ENCODE measurements around the gene DMD. TPM values are rescaled to one million over a fixed set of nuclear protein-coding genes. Genes with fewer than 3 reads are reported as not detected.

DMD gene
- total and polyA plus RNA-seq, 3 experiments from 2014 or later, result 0.03 to 0.48 (median 0.40) TPM

- no peaks in the 10 kb centered on the region for H3K9me3 ChIP-seq (ENCODE audit: low read length)
- Mint-ChIP-seq H3K27ac (no peak overlapping the region), H3K4me1 (no peaks in the 10 kb centered on the region), H3K27me3 (peaks cover 0 to 7% of the 10 kb centered on the region in 2 donors), H3K36me3 (no peaks in the 10 kb centered on the region), H3K9me3 (peaks cover 0 to 5% (median 0%) of the 10 kb centered on the region in 5 donors), H3K4me3 (no peak overlapping the region)
- DNase-seq, result no peak
- no peak overlapping the region for H3K27ac ChIP-seq (ENCODE audit: low read depth, low read length)
- no peaks in the 10 kb centered on the region for H3K27me3 ChIP-seq (ENCODE audit: insufficient read depth, low read length, poor library complexity, severe bottlenecking)
- POLR2A ChIA-PET, result no interaction called here
- no peaks in the 10 kb centered on the region for H3K4me1 ChIP-seq (ENCODE audit: insufficient read depth, low read length)
- CTCF ChIA-PET, result no interaction called here
- no peak overlapping the region for H3K4me3 ChIP-seq (ENCODE audit: low read length)
- no peaks in the 10 kb centered on the region for H3K36me3 ChIP-seq (ENCODE audit: insufficient read depth, low read length)
These were observed 1938.9 kb downstream of the DMD start for GRCh38 chrX:31272472-31272775.

GRCh38 chrX:31271615-31272471, 1939.5 kb downstream of the DMD start:
- CTCF ChIA-PET, result no interaction called here

GRCh38 chrX:31269914-31270313, 1941.4 kb downstream of the DMD start:
- Mint-ChIP-seq H3K36me3 (no peaks in the 10 kb centered on the region), H3K4me3 (no peak overlapping the region), H3K27me3 (peaks cover 13 to 16% of the 10 kb centered on the region in 2 donors), H3K9me3 (peaks cover 0 to 7% (median 0%) of the 10 kb centered on the region in 5 donors), H3K4me1 (peaks cover 0 to 4% (median 0%) of the 10 kb centered on the region in 3 donors), H3K27ac (no peak overlapping the region)
- DNase-seq, result no peak
- H3K9me3 ChIP-seq (ENCODE audit: low read length), result no peaks in the 10 kb centered on the region
- ChIA-PET CTCF (no interaction called here), POLR2A (no interaction called here)
- H3K36me3 ChIP-seq (ENCODE audit: insufficient read depth, low read length), result no peaks in the 10 kb centered on the region
- H3K27ac ChIP-seq (ENCODE audit: low read depth, low read length), result no peak overlapping the region
- no peaks in the 10 kb centered on the region for H3K4me1 ChIP-seq (ENCODE audit: insufficient read depth, low read length)
- no peaks in the 10 kb centered on the region for H3K27me3 ChIP-seq (ENCODE audit: insufficient read depth, low read length, poor library complexity, severe bottlenecking)
- H3K4me3 ChIP-seq (ENCODE audit: low read length), result no peak overlapping the region

More at GRCh38 chrX:31271615-31272471, 1939.5 kb downstream of the DMD start:
- Histone ChIP-seq H3K4me1 (ENCODE audit: insufficient read depth, low read length) (no peaks in the 10 kb centered on the region), H3K9me3 (ENCODE audit: low read length) (no peaks in the 10 kb centered on the region), H3K27ac (ENCODE audit: low read depth, low read length) (no peak overlapping the region), H3K36me3 (ENCODE audit: insufficient read depth, low read length) (no peaks in the 10 kb centered on the region), H3K27me3 (ENCODE audit: insufficient read depth, low read length, poor library complexity, severe bottlenecking) (no peaks in the 10 kb centered on the region), H3K4me3 (ENCODE audit: low read length) (no peak overlapping the region)
- Mint-ChIP-seq H3K36me3 (no peaks in the 10 kb centered on the region), H3K27ac (no peak overlapping the region), H3K9me3 (peaks cover 0 to 5% (median 0%) of the 10 kb centered on the region in 5 donors), H3K4me3 (no peak overlapping the region), H3K27me3 (peaks cover 0 to 7% of the 10 kb centered on the region in 2 donors), H3K4me1 (no peaks in the 10 kb centered on the region)
- DNase-seq, result no peak
- POLR2A ChIA-PET, result no interaction called here

GRCh38 chrX:31268359-31268758, 1943.0 kb downstream of the DMD start:
- H3K36me3 ChIP-seq (ENCODE audit: insufficient read depth, low read length), result no peaks in the 10 kb centered on the region

GRCh38 chrX:31266203-31267076, 1944.9 kb downstream of the DMD start:
- Histone ChIP-seq H3K4me1 (ENCODE audit: insufficient read depth, low read length) (no peaks in the 10 kb centered on the region), H3K4me3 (ENCODE audit: low read length) (no peak overlapping the region), H3K27me3 (ENCODE audit: insufficient read depth, low read length, poor library complexity, severe bottlenecking) (no peaks in the 10 kb centered on the region), H3K9me3 (ENCODE audit: low read length) (no peaks in the 10 kb centered on the region), H3K27ac (ENCODE audit: low read depth, low read length) (no peak overlapping the region), H3K36me3 (ENCODE audit: insufficient read depth, low read length) (no peaks in the 10 kb centered on the region)
- peaks cover 0 to 4% (median 0%) of the 10 kb centered on the region in 5 donors for H3K9me3 Mint-ChIP-seq
- POLR2A ChIA-PET, result no interaction called here
- no peak for DNase-seq
- peak overlapping the region in 4 of 7 donors; percentile 18 to 57 (median 42) for H3K4me3 Mint-ChIP-seq
- peaks cover 0 to 4% (median 0%) of the 10 kb centered on the region in 3 donors for H3K4me1 Mint-ChIP-seq
- CTCF ChIA-PET, result no interaction called here
- peaks cover 16 to 18% of the 10 kb centered on the region in 2 donors for H3K27me3 Mint-ChIP-seq
- H3K36me3 Mint-ChIP-seq, result no peaks in the 10 kb centered on the region
- H3K27ac Mint-ChIP-seq, result no peak overlapping the region

More at GRCh38 chrX:31268359-31268758, 1943.0 kb downstream of the DMD start:
- no peaks in the 10 kb centered on the region for H3K36me3 Mint-ChIP-seq
- ChIA-PET POLR2A (no interaction called here), CTCF (no interaction called here)
- no peak overlapping the region for H3K27ac Mint-ChIP-seq
- H3K9me3 Mint-ChIP-seq, result peaks cover 0 to 7% (median 0%) of the 10 kb centered on the region in 5 donors
- no peak for DNase-seq
- peaks cover 0 to 4% (median 0%) of the 10 kb centered on the region in 3 donors for H3K4me1 Mint-ChIP-seq
- peaks cover 16 to 18% of the 10 kb centered on the region in 2 donors for H3K27me3 Mint-ChIP-seq
- H3K4me3 Mint-ChIP-seq, result no peak overlapping the region
- Histone ChIP-seq H3K9me3 (ENCODE audit: low read length) (no peaks in the 10 kb centered on the region), H3K4me1 (ENCODE audit: insufficient read depth, low read length) (no peaks in the 10 kb centered on the region), H3K4me3 (ENCODE audit: low read length) (no peak overlapping the region), H3K27ac (ENCODE audit: low read depth, low read length) (no peak overlapping the region), H3K27me3 (ENCODE audit: insufficient read depth, low read length, poor library complexity, severe bottlenecking) (no peaks in the 10 kb centered on the region)

GRCh38 chrX:31265383-31265782, 1946.0 kb downstream of the DMD start:
- Mint-ChIP-seq H3K9me3 (peaks cover 0 to 3% (median 0%) of the 10 kb centered on the region in 5 donors), H3K27me3 (peaks cover 14 to 18% of the 10 kb centered on the region in 2 donors), H3K36me3 (no peaks in the 10 kb centered on the region), H3K27ac (no peak overlapping the region), H3K4me3 (no peak overlapping the region), H3K4me1 (peaks cover 0 to 4% (median 0%) of the 10 kb centered on the region in 3 donors)
- Histone ChIP-seq H3K9me3 (ENCODE audit: low read length) (no peaks in the 10 kb centered on the region), H3K4me1 (ENCODE audit: insufficient read depth, low read length) (no peaks in the 10 kb centered on the region), H3K27ac (ENCODE audit: low read depth, low read length) (no peak overlapping the region), H3K27me3 (ENCODE audit: insufficient read depth, low read length, poor library complexity, severe bottlenecking) (no peaks in the 10 kb centered on the region), H3K36me3 (ENCODE audit: insufficient read depth, low read length) (no peaks in the 10 kb centered on the region), H3K4me3 (ENCODE audit: low read length) (no peak overlapping the region)
- POLR2A ChIA-PET, result no interaction called here
- DNase-seq, result no peak
- CTCF ChIA-PET, result no interaction called here

GRCh38 chrX:31260351-31260750, 1951.0 kb downstream of the DMD start:
- H3K4me1 Mint-ChIP-seq, result no peaks in the 10 kb centered on the region

GRCh38 chrX:31258166-31258565, 1953.2 kb downstream of the DMD start:
- POLR2A ChIA-PET, result no interaction called here
- no peaks in the 10 kb centered on the region for H3K27me3 ChIP-seq (ENCODE audit: insufficient read depth, low read length, poor library complexity, severe bottlenecking)
- H3K36me3 ChIP-seq (ENCODE audit: insufficient read depth, low read length), result no peaks in the 10 kb centered on the region
- Mint-ChIP-seq H3K4me3 (no peak overlapping the region), H3K4me1 (no peaks in the 10 kb centered on the region), H3K27ac (no peak overlapping the region), H3K36me3 (no peaks in the 10 kb centered on the region), H3K9me3 (peaks cover 0 to 1% (median 0%) of the 10 kb centered on the region in 5 donors), H3K27me3 (peaks cover 0 to 5% of the 10 kb centered on the region in 2 donors)
- no peaks in the 10 kb centered on the region for H3K9me3 ChIP-seq (ENCODE audit: low read length)
- CTCF ChIA-PET, result no interaction called here
- no peak overlapping the region for H3K27ac ChIP-seq (ENCODE audit: low read depth, low read length)
- no peaks in the 10 kb centered on the region for H3K4me1 ChIP-seq (ENCODE audit: insufficient read depth, low read length)
- DNase-seq, result no peak
- H3K4me3 ChIP-seq (ENCODE audit: low read length), result no peak overlapping the region

More at GRCh38 chrX:31260351-31260750, 1951.0 kb downstream of the DMD start:
- CTCF ChIA-PET, result no interaction called here
- Histone ChIP-seq H3K27ac (ENCODE audit: low read depth, low read length) (no peak overlapping the region), H3K27me3 (ENCODE audit: insufficient read depth, low read length, poor library complexity, severe bottlenecking) (no peaks in the 10 kb centered on the region), H3K4me3 (ENCODE audit: low read length) (no peak overlapping the region), H3K4me1 (ENCODE audit: insufficient read depth, low read length) (no peaks in the 10 kb centered on the region), H3K9me3 (ENCODE audit: low read length) (no peaks in the 10 kb centered on the region), H3K36me3 (ENCODE audit: insufficient read depth, low read length) (no peaks in the 10 kb centered on the region)
- no peaks in the 10 kb centered on the region for H3K36me3 Mint-ChIP-seq
- no peak for DNase-seq
- peaks cover 7 to 10% of the 10 kb centered on the region in 2 donors for H3K27me3 Mint-ChIP-seq
- no peak overlapping the region for H3K4me3 Mint-ChIP-seq
- POLR2A ChIA-PET, result no interaction called here
- H3K9me3 Mint-ChIP-seq, result peaks cover 0 to 3% (median 1%) of the 10 kb centered on the region in 5 donors
- no peak overlapping the region for H3K27ac Mint-ChIP-seq

All from CD8-positive, alpha-beta memory T cell (primary cell).